DND-41 (cell line): ENCODE measurements around the gene SENP6.

Experiments used
- ATAC-seq: fragments of 200-7000 bp; cut with Tn5 transposase; 3 replicates; pipeline ENCODE4 v1.9.1; 2021; ENCODE audit warnings: low read depth; ENCODE audit not compliant: insufficient read depth
- DNase-seq: peaks from one replicate; pipeline ENCODE4 v3.0.0-alpha.2; 2020
- H2AFZ ChIP-seq: 2 replicates; pipeline ENCODE4 v1.6.0; 2012; ENCODE audit warnings: low read depth, low read length
- H3K27ac ChIP-seq: 2 replicates; pipeline ENCODE4 v1.5.1; 2012; ENCODE audit warnings: low read length, inconsistent platforms
- H3K27me3 ChIP-seq: fragments of 200-600 bp; sonication (generic); 2 replicates; pipeline ENCODE4 v1.6.0; 2012; ENCODE audit warnings: low read length, mild to moderate bottlenecking, inconsistent platforms; ENCODE audit not compliant: insufficient read depth, poor library complexity
- H3K36me3 ChIP-seq: 2 replicates; pipeline ENCODE4 v1.5.1; 2012; ENCODE audit warnings: low read length, inconsistent platforms; ENCODE audit not compliant: insufficient read depth
- H3K4me1 ChIP-seq: 2 replicates; pipeline ENCODE4 v1.5.1; 2012; ENCODE audit warnings: mild to moderate bottlenecking, low read length; ENCODE audit not compliant: insufficient read depth
- H3K4me2 ChIP-seq: 2 replicates; pipeline ENCODE4 v1.6.0; 2012; ENCODE audit warnings: mild to moderate bottlenecking, moderate library complexity, low read length, inconsistent platforms; ENCODE audit not compliant: insufficient read depth
- H3K4me3 ChIP-seq, 2 experiments: fragments of 200-600 bp in 1 of 2; shearing (Covaris generic) in 1 of 2; 2 replicates each; pipeline ENCODE4 v1.5.1; 2012 to 2016; ENCODE audit warnings: inconsistent platforms in 2 of 2, low read length in 2 of 2, mild to moderate bottlenecking in 2 of 2, low read depth in 1 of 2, moderate library complexity in 1 of 2
- H3K79me2 ChIP-seq: 2 replicates; pipeline ENCODE4 v1.6.0; 2012; ENCODE audit warnings: low read length, inconsistent platforms; ENCODE audit not compliant: insufficient read depth
- H3K9ac ChIP-seq: 2 replicates; pipeline ENCODE4 v1.6.0; 2012; ENCODE audit warnings: low read depth, mild to moderate bottlenecking, inconsistent platforms, low read length, moderate library complexity
- H3K9me3 ChIP-seq: 2 replicates; pipeline ENCODE4 v1.5.1; 2012; ENCODE audit warnings: low read length, moderate library complexity, mild to moderate bottlenecking, inconsistent platforms; ENCODE audit not compliant: insufficient read depth, severe bottlenecking
- H4K20me1 ChIP-seq: 2 replicates; pipeline ENCODE4 v1.6.0; 2012; ENCODE audit warnings: low read length; ENCODE audit not compliant: insufficient read depth
- CTCF ChIP-seq: IDR thresholded peaks from 2 replicates; pipeline ENCODE4 v1.5.1; 2012; ENCODE audit warnings: borderline replicate concordance, low read length, moderate library complexity, mild to moderate bottlenecking; ENCODE audit not compliant: poor library complexity, severe bottlenecking; ENCODE audit errors: extremely low read depth
- EZH2 ChIP-seq: IDR thresholded peaks from 3 replicates; pipeline ENCODE4 v1.6.1; 2012; ENCODE audit warnings: borderline replicate concordance, low read depth, mild to moderate bottlenecking, moderate library complexity, low read length, inconsistent platforms; ENCODE audit not compliant: severe bottlenecking

The SENP6 gene

GRCh38 chr6:75642311-75642710, 40.6 kb downstream of the SENP6 start:
- DNase-seq: no peak
- no peak for TF ChIP-seq CTCF
- no peak for TF ChIP-seq EZH2
- H3K9ac ChIP-seq: no peak overlapping the region
- ATAC-seq: no peak
- H4K20me1 ChIP-seq: no peaks in the 10 kb centered on the region
- no peak overlapping the region for H3K4me2 ChIP-seq
- no peaks in the 10 kb centered on the region for H3K4me1 ChIP-seq
- no peak overlapping the region for H3K4me3 ChIP-seq
- H3K27me3 ChIP-seq: no peaks in the 10 kb centered on the region
- no peaks in the 10 kb centered on the region for H3K9me3 ChIP-seq
- H3K79me2 ChIP-seq: peaks cover 8% of the 10 kb centered on the region
- peaks cover 60% of the 10 kb centered on the region for H3K36me3 ChIP-seq
- H3K27ac ChIP-seq: no peak overlapping the region
- H2AFZ ChIP-seq: no peak overlapping the region

- Histone ChIP-seq H4K20me1 (no peaks in the 10 kb centered on the region), H3K36me3 (peaks cover 59% of the 10 kb centered on the region), H3K4me1 (no peaks in the 10 kb centered on the region), H3K4me3 (no peak overlapping the region), H3K9me3 (no peaks in the 10 kb centered on the region), H3K9ac (no peak overlapping the region), H3K79me2 (peaks cover 4% of the 10 kb centered on the region), H3K27me3 (no peaks in the 10 kb centered on the region), H3K4me2 (no peak overlapping the region), H2AFZ (no peak overlapping the region), H3K27ac (no peak overlapping the region)
- DNase-seq (no peak), ATAC-seq (no peak)
- TF ChIP-seq CTCF (no peak), EZH2 (no peak)
Observed at GRCh38 chr6:75643173-75643572, 41.5 kb downstream of the SENP6 start.

DNA sequence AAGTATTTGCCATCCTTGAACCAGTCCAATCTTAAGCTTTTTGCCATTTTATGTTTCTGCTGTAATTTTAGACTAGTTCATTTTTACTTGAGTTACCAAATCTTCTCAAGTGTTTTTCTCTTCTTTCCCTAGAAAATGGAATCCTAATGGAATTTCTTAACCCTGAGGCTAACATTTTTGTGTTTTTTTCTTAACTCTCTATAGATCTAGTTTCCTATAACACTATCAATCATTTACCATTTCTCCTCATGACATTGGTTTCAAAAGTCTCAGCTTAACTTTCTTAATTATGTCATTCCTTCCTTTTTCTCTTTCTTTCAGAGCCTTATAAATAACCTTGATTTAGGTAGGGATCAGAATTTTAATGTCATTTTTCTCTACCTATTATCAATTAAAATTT, 54.8 kb downstream of the SENP6 start:
- no peak for ATAC-seq
- H3K4me2 ChIP-seq: no peak overlapping the region
- peaks cover 67% of the 10 kb centered on the region for H3K36me3 ChIP-seq

More for the DNA sequence above, 54.8 kb downstream of the SENP6 start:
- Histone ChIP-seq H3K9me3 (no peaks in the 10 kb centered on the region), H3K27ac (no peak overlapping the region), H3K4me3 (no peak overlapping the region), H3K9ac (no peak overlapping the region), H3K79me2 (peaks cover 4% of the 10 kb centered on the region; the same call in 1 of the 2 replicates), H4K20me1 (no peaks in the 10 kb centered on the region; the same call in 1 of the 2 replicates), H2AFZ (no peak overlapping the region), H3K4me1 (no peaks in the 10 kb centered on the region), H3K27me3 (no peaks in the 10 kb centered on the region)
- TF ChIP-seq CTCF (no peak), EZH2 (no peak)
- DNase-seq: no peak
